AG09309 (cell line): ENCODE results near the gene CHCHD3.

Experiments
- DNase-seq: peaks from one replicate; pipeline ENCODE4 v3.0.0-alpha.2; 2010; ENCODE audit warnings: low read depth
- H3K4me3 ChIP-seq: 2 replicates; pipeline ENCODE4 v1.5.1; 2011; ENCODE audit warnings: mild to moderate bottlenecking, low read depth, low read length, moderate library complexity; ENCODE audit not compliant: control insufficient read depth
- CTCF ChIP-seq: IDR thresholded peaks from 2 replicates; pipeline ENCODE4 v1.5.1; 2011; ENCODE audit warnings: mild to moderate bottlenecking, low read depth, low read length, inconsistent platforms; ENCODE audit not compliant: insufficient read depth, control insufficient read depth; ENCODE audit errors: missing control alignments

The CHCHD3 gene

DNA sequence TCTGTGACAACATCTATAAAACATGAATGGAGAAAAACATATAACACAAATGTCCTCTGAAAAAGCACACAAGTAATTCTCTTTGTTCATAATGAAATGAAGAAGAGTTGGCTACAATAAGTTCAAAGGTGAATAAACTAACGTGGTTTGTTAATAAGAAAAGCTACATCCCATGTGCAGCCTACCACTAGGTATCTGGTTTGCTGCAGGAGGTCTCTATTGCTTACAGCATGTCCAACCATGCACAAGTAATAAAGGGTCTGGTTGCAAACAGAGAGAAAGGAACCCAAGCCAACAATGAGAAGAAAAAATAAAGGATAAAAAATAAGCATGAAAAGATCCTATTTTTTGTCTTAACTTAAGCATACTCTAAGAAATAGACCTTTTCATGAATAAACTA, 139.2 kb downstream of the CHCHD3 start:
- no peak overlapping the region for H3K4me3 ChIP-seq
- DNase-seq: no peak
- TF ChIP-seq CTCF: no peak

GRCh38 chr7:132941905-132942304, 140.0 kb downstream of the CHCHD3 start:
- no peak for DNase-seq
- no peak for TF ChIP-seq CTCF
- no peak overlapping the region for H3K4me3 ChIP-seq

DNA sequence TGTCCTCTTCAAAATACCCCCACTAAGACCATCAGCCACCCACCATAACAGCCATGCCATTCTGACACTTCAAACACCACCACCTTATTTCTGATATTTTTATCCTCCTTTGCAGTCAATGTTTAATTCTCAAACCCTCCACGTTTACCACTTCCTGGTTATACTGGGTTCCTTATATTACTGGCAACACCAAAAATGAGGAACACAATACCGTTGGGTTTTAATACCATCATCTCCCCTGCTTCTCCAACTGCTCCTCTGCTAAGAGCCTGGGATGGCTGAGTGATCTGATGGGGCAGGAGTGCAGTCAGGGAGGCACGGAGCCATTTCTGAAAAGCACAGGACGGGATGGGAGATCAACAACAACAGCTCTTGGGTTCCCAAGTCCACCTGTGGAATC, 140.5 kb downstream of the CHCHD3 start:
- no peak for TF ChIP-seq CTCF
- no peak overlapping the region for H3K4me3 ChIP-seq
- no peak for DNase-seq

GRCh38 chr7:132940084-132940483, 141.8 kb downstream of the CHCHD3 start:
- no peak for TF ChIP-seq CTCF
- DNase-seq: no peak
- H3K4me3 ChIP-seq: no peak overlapping the region

- no peak for TF ChIP-seq CTCF
- DNase-seq: no peak
- H3K4me3 ChIP-seq: no peak overlapping the region
Measured at GRCh38 chr7:132939495-132939894, 142.4 kb downstream of the CHCHD3 start.

DNA sequence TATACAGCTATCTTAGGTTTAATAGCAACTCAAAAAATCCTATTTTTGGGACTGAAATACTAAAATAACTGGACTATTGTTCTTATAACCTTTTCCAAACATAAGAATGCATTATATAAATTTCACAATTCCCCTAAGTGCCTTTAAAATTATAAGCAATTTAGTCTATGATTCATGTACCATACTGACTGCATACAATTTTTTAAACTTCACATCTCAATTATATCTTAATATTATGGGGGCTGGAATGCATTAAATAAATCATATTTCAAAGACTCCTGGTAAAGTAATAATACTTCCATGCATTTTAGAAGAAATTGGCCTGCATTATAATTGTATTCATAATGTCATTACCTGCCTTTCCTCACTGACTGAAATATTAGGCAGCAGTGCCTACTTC, 144.6 kb downstream of the CHCHD3 start:
- DNase-seq: no peak
- no peak for TF ChIP-seq CTCF

GRCh38 chr7:132935608-132936007, 146.3 kb downstream of the CHCHD3 start:
- no peak for TF ChIP-seq CTCF
- H3K4me3 ChIP-seq: no peak overlapping the region
- no peak for DNase-seq

More for the DNA sequence above, 144.6 kb downstream of the CHCHD3 start:
- H3K4me3 ChIP-seq: no peak overlapping the region
